HL-60/S4 treated with retinoic acid at 250 ng/mL for 4 days and 3 days (cell line): ENCODE measurements around the gene BPGM.
"Not testable (repeated sequence)": the region's sequence is repeated elsewhere in the genome, so short reads cannot be mapped to it uniquely, and the experiment has no call there.

ENCODE experiments used
- in situ Hi-C: fragments of 300-500 bp; cut with MboI; formaldehyde crosslinking; loops from 2 replicates; pipeline ENCODE4 v1.7.0; 2022; ENCODE audit warnings: low sequenced_read_pairs

The BPGM gene

DNA sequence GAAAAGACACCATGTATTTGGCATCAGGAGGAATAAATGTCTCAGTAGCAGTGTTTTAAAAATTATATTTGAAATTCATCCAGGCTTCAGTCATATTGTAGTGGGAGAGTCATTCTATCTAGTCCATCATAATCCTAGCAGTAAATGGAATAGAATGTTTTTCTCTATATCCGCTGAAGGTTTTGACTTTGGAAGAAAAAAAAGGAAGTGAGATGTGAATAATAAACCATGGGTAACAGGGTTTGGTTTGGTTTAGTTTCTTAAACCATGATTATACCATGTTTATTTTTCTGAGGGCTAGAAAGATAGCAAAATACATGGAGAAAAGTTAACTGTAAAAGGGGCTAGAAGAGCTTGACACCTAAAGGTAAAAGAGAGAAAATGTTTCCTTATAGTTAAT, 16.4 kb upstream of the BPGM start:
- in situ Hi-C loops = no loop called here

DNA sequence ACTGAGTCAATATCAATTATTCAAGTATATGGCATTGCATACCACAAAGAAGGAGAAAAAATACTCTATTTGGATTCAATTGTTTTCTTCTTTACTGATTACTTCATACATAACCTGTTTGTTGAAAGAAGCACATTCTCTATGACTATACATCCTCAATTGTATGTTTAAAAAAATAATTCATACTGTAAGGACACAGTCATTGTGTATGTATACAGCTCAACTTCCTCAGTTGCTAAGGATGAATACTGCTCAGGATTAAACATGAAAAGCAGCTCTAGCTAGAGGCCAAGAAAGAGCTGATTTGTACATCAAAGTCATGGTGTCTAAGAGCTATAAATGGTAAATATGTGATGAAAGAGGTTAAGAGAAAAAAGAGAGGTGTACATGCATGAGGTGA, 15.8 kb upstream of the BPGM start:
- in situ Hi-C loops = no loop called here

DNA sequence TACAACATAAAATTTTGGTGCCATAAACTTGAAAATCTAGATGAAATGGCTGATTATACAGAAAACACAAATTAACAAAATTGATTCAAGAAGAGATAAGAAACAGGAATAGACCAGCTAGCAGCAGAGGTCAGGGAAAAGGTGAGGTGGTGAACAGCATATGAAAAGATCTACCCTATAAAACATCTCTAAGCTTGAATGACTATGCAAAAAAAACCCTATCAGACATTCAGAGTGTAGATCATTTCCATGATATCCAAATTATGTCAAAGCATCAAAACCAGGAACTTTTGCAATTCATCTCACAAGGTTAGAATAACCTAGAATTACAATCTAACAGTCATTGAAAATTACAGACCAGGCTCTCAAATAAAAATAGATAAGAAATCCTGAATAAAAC, 14.6 kb upstream of the BPGM start:
- in situ Hi-C loops = no loop called here

DNA sequence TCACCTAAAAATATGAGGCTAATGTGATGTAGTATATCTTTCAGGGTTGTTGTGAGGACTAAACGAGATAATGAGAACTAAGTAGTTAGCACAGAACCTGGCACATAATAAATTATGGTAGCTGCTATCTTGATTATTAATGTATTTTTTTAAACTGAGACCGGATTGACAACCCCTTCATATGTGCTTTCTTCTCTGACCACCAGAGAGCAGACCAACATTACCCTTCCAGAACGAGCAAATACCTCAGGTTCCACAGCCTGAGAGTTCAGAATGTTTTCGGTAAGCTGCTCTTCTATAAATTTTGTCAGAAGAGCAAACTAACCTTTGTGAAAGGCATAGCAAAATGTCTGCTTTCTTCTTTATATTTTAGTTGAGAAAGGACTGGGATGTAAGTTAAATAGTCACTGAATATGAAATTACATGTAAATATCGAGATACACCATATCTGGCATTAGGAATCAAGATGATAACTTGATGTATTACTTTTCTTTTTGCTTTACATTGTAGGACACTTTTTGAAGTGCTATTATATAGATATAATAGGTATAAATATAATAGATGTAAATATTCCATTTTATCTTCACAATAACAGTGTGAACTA, 13.6 kb upstream of the BPGM start:
- in situ Hi-C loops = no loop called here

DNA sequence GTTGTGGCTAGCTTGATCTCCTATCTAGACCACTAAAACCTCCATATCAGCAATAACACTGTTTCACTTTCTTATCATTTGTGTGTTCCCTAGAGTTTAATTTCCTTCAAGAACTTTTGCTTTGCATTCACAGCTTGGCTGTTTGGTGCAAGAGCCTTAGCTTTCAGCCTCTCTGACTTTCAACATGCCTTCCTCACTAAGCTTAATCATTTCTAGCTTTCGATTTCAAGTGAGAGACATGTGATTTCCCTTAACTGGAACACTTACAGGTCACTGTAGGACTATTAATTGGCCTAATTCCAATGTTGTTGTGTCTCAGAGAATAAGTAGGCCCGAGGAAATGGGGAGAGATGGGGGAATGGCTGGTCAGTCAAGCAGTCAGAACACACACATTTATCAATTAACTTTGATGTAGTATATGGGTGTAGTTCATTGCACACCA, 10.6 kb upstream of the BPGM start:
- in situ Hi-C loops = no loop called here

DNA sequence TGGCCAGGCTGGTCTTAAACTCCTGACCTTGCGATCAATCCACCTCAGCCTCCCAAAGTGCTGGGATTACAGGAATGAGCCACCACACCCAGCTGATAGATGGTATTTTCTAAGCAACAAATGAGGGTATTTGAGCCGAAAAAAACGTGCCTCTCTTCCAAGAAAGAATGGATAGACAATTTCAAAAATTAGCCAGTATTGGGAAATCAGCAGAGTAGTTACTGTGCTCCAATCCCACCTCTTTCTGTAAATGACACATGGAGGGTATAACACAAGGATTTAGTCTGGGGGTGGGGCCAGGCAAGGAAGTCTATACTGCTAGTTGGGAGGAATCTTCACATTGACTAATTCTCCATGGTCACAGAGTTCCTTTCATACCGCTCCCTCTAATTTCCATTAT, 9.2 kb upstream of the BPGM start:
- in situ Hi-C loops = no loop called here

DNA sequence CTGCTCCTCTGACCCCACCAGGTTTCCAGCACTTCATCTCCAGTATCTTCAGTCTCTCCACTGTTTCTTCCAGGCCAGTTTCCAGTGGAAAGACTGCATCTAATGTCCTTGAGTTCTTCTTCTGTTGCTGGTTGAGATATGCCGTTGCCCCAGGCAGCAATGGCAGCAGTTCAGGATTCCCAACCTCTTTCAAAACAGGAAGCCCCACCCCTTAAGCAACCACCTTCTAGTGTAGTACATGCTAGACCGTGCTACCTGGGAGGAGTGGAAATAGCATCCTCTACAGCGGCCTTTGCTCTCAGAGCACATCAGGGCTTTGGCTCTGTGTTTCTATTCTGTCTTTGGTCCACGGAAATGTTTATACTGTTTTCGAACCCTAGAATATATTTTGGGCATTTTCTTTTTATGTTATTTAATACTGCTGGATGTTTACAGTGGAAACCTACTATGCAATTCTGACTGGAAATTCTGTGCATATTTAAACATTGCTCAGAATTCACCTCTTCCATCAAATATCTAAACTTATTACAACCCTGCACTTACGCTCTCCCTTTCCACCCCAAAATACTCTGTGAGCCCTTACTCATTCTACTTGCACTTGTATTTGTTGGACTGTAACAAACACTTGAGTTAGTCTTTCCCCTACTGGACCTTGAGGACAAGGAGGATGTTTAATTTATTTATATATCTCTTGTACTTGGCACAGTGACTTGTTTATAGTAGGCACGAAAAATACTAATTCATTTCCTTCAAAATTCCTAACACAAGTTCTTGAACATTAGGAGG, 8.5 kb upstream of the BPGM start:
- in situ Hi-C loops = no loop called here

DNA sequence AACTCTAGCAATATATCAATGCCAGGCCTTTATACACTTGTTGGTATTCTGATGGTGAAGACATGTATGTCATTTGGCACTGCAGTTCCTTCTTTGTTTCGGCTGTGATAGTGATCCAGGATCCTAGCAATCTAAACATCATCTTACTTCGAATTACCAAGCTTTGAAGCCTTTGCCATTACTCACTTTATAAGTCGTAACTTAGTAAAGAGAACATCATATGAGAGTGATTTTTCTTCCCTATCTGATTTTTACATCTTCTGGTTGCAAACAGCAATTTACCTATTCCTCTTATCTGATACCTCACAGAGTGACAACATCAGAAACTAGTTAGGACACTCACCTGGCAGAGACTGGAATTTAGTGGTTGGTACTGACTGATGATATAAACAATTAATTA, 7.6 kb upstream of the BPGM start:
- in situ Hi-C loops = no loop called here

DNA sequence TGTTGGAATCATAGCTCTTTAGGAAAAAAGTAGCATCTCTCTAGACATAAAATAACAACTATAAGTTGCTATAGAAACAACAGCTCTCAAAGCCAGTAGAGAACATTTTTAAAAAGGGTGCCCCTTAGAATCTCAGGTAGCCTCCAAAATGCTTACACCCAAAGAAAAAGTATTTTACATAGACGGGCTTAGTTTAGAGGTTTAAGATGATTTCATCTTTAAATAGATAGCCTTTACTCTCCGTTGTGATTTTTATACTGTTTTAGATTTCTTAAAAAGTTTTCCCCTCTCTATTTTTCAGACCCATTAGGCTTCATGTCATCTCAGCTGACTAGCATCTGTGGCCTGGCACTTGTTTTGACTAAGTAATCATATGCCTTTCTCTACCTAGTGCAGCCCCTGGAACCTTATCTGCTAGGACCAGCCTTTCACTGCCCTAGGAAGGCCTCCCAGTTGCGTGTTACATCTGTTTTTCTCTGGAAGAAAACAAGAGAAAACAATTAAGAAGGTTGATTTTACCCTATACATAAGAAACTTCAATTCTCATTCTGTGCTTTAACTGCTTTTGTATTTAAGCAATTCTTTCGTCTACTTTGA, 6.9 kb upstream of the BPGM start:
- in situ Hi-C loops = no loop called here

DNA sequence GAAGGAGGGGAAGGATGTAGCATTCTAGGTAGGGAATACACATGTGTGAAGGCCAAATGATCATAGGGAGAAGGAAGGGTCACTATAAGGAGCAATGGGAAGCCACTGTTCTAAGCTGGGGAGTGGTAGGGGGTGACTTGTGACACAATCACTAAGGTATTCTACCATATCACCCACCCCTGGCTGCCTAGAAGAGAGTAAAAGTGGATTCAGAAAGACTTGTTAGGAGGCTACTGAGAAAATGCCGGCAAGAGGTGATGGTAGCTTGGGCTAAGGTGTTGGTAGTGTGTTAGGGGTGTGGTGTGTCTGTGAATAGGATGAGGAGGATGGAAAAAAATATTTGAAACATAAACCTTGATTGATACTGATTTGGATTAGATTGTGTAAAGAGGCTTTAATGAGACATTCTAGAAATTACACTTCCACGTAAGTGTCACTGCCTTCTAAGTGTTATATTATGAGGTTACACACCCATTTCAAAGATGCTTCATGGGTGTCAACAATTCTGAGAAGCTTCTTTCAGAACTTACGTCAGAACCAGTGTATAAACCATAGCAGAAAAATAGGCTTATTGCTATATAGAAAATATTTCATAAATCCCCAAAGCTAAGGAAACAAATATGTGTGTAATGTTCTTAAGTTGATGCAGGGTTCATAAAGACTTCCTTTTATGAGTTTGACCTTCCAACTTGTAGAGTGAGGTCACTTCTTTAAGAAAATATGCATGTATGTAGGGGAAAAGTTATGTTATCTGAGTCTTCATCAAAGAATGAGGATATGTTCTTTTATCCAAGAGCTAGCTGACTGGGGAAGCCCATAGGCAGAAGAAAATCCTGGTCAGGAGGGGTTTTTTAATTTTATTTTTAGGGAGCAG, 5.6 kb upstream of the BPGM start:
- in situ Hi-C loops = no loop called here

DNA sequence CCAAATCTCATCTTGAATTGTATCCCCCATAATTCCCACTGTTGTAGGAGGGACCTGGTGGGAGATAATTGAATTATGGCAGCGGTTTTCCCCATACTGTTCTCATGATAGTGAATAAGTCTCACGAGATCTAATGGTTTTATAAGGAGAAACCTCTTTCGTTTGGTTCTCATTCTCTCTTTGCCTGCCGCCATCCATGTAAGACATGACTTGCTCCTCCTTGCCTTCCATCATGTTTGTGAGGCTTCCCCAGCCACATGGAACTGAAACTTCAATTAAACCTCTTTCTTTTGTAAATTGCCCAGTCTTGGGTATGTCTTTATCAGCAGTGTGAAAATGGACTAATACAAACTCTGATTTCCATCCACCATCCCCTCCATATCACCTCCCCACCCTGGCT, 4.7 kb upstream of the BPGM start:
- in situ Hi-C loops = not testable (repeated sequence)

DNA sequence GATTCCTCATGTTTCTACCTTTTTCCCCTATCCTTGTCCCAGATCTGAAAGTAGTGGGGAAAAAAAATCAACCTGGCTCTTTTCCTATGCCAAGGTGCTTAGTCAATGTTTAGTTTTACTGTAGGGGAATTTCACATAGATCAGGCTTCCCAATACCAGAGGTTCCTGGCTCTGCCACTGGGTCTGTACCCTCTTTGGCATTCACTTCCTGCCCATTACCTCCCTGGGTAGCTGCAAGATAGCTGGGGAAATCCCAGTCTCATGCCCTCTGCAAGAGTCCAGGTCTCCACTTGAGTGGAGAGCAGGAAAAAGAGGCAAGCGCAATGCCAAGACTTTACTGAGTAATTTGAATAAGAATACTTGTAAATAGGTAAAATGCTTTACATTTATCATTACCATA, 3.5 kb upstream of the BPGM start:
- in situ Hi-C loops = no loop called here

DNA sequence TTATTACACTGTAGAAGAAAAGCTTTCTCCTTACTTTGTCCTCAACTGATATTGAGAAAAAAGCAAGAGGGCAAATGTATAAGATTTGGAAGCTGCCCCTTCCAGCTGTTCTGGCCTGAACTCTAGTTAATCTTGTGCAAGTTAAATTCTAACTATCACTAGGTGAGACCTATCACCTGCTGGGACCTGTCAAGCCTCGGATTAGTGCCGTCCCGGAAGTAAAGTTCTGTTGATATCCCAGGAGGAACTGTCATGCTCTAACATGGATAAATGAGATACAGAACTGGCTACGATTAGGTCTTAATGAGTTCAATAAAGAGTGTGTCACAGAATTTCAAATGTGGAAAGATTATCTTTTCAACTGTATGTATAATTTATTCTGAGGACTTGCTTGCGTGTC, 1.2 kb upstream of the BPGM start:
- in situ Hi-C loops = no loop called here

DNA sequence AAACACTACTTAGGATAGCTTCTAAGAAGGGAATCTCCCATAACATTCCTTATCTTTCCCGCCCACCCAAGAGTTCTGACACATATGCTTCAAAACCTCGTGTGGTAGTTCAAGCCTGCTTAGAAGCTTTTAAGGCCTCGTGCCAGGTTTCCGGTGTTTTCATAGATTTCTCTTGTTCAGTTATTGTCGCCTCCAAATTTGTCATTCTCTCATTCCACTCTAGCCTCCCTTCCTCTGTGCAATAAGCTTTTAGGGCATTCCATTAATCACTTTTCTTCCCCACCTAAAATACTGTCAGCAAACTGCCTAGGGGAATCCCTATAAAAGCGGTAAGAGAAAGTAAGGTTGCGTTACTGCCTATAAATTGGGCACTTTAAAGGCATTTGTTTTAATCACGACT, 718 bp upstream of the BPGM start:
- in situ Hi-C loops = no loop called here

DNA sequence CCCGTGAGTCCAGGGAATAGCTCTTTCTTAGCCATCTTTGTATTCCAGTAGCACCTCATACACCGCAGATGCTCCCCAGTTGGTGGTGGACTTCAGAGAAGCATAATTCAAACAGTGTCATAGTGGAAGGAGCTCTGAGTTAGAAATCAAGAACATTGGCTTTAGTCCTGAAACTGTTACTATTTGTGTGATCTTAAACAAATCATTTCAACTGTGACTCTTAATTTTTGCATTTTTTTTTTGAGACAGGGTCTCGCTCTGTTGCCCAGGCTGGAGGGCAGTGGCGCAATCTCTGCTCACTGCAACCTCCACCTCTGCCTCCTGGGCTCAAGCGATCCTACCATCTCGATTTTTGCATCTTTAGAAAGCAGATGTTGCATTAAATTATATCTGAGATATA, 1.8 kb downstream of the BPGM start:
- in situ Hi-C loops = no loop called here

DNA sequence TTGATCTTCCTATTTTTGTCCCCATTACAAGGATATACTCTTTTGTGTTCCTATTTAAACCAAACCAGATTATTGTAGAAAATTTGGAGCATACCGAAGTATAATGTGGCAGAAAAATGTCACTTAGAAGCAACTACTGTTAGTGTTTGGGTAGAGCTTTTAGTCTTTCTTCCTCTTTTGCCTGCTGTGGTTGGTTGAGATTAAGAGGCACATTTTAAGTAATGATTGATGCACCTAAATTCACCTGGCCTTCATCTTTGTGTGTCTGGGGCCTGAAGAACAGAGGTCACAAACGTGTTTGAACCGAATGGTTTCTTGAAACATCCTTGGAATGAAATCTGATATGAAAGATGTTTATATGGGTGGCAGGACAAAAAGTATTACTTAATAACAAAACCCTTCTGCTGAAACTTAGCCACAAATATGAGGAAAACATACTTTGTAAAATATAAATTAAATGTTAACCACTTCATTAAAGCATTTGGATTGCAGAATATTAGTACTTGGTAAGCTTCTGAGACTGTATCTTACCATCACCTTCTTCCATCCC, 2.6 kb downstream of the BPGM start:
- in situ Hi-C loops = no loop called here

DNA sequence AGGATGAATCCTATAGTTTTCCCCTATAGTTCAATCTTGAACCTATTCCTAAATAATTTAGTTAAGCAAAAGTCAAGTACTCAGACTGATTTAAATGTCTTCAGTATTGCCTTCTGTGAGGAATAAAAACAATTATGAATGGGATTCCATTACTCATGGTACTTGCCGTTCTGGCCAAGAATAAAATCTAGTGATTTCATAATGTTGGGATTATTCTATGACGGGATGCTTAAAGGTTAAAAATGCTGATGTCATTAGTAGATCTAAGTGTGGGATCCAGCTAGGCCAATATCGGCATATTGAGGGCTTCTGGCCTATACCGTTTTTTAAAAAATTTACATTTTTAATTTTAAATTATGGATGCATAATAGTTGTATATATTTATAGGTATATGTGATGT, 5.3 kb downstream of the BPGM start:
- in situ Hi-C loops = no loop called here

DNA sequence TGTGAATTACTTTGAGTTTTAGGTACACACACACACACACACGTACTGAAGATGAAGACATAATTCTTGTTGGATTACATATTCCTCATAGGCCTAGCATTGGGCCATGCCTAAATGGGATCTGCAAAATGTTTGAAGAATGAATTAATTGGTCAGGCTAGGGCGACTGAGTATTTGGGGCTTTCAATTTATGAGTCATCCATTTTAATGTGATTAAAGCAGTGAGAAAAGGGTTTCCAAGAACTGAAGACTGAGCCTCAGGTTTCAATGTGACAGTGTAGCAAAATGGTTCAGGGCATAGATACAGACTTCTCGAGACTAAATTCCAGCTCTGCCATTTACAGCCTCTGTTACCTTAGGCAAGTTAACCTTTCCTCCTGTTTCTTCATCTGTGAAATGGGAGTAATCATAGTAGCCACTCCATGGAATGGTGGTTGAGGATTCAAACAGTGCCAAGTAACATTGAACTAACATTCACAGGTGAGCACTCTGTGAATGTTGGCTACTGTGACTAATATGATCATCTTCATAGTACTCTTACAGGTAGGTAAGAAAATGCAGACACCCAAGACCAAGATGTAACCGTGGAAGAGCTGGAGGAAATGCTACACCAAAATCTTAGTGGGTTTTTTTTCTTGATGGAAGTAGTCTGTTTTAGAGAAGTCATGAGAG, 7.6 kb downstream of the BPGM start:
- in situ Hi-C loops = no loop called here

DNA sequence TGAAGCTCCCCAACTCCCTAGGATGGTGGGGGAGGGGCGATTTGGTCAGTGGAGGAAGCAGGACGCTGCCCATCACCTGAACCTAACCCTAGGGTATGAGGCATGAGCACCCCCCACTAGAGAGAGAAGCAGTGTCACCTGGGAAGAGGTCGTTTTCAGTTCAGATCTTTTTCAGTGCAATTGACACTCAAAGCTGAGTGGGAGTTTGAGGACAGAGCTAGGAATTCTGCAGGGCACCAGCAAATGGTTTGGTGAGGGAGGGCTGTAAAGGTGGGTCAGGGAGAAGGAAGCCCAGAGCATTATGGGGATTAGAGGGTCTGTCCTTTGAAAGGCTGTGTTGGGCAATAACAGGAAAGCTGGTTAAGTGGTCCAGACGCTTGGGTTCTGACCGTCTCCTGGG, 10.9 kb downstream of the BPGM start:
- in situ Hi-C loops = no loop called here

DNA sequence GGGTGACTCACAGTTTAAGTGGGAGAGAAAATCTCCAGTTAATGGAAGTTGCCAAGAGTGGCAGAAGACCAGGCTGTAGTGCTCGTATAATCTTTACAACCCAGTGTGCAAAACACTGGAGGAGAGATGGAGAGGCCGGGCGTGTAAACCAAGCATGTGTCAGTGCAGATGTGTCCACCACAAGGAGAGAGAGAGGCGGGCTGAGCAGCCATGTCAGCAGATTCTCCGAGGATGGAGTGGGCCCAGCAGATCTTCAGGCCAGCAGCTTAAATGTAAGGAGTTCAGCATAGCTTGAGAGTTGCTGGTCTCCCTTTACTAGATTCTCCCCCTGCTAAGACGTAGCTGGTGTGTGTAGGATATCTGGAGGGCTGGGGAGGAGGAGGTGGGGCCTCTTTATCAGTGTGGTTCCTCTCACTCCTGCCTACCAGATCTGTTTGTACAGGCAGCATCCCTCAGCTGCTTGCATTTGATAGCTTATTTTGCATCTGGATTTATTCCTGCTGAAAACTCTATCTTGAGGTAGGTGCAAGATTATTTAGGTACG, 13.7 kb downstream of the BPGM start:
- in situ Hi-C loops = no loop called here
